Uterus (tissue), 4 donors: ENCODE measurements around the gene PSMA5. TPM values are rescaled to one million over a fixed set of nuclear protein-coding genes. Genes with fewer than 3 reads are reported as not detected.

Source experiments
- DNase-seq, 2 donors: peaks; one replicate each; pipeline ENCODE4 v3.0.0-alpha.2; 2019 to 2020
- H3K27ac ChIP-seq, 2 donors: fragments of 200-600 bp; sonication (generic); 1 replicate in 1 of 2; 2 replicates in 1 of 2; pipeline ENCODE4 v1.5.1; 2016 to 2018
- H3K27me3 ChIP-seq, 2 donors: fragments of 200-600 bp; sonication (generic); one replicate each; pipeline ENCODE4 v1.5.1; 2018 to 2019; ENCODE audit warnings: control low read depth in 1 of 2
- H3K36me3 ChIP-seq, 2 donors: fragments of 200-600 bp; sonication (generic); one replicate each; pipeline ENCODE4 v1.5.1; 2019; ENCODE audit warnings: control low read depth in 1 of 2
- H3K4me1 ChIP-seq, 2 donors: fragments of 200-600 bp; sonication (generic); one replicate each; pipeline ENCODE4 v1.5.1; 2018 to 2019; ENCODE audit warnings: control low read depth in 1 of 2
- H3K4me3 ChIP-seq, 2 donors: fragments of 200-600 bp; sonication (generic); 1 replicate in 1 of 2; 2 replicates in 1 of 2; pipeline ENCODE4 v1.5.1; 2018 to 2019; ENCODE audit warnings: mild to moderate bottlenecking in 1 of 2
- H3K9me3 ChIP-seq, 2 donors: fragments of 200-600 bp; sonication (generic); one replicate each; pipeline ENCODE4 v1.5.1; 2019; ENCODE audit warnings: control low read depth in 1 of 2
- POLR2A ChIP-seq, 2 donors: fragments of 450-650 bp; IDR thresholded peaks; one replicate each; pipeline ENCODE4 v1.6.1; 2016; ENCODE audit warnings: antibody characterized with exemption in 2 of 2, mild to moderate bottlenecking in 1 of 2, moderate library complexity in 1 of 2
- intact Hi-C: fragments of 100-400 bp; cut with DNase I; formaldehyde crosslinking; loops from one replicate; pipeline ENCODE4 v1.15.1; 2023; ENCODE audit warnings: low total_unique reads
- total RNA-seq, 4 donors: library from RNA; depleted of rRNA in 3 of 4; stranded (reverse); fragments of >200 nt in 3 of 4; gene quantifications; one replicate each; pipeline versions ENCODE4 v1.1.0 to v1.2.4, GENCODE V29; 2014 to 2023
- TF ChIP-seq, protein P1 (sequence below), 4 experiments: fragments of 200-600 bp in 2 of 4; fragments of 450-650 bp in 2 of 4; sonication (generic) in 2 of 4; IDR thresholded peaks; one replicate each; pipeline ENCODE4 v1.5.1; 2016 to 2019; ENCODE audit warnings: antibody characterized with exemption in 4 of 4, mild to moderate bottlenecking in 2 of 4, moderate library complexity in 1 of 4
- donor health status: DM: yes; HTN: yes; CAD: no.

Gene PSMA5
- total RNA-seq, 4 donors from 2014 or later, result 12.6 to 65.8 (median 40.7) TPM

DNA sequence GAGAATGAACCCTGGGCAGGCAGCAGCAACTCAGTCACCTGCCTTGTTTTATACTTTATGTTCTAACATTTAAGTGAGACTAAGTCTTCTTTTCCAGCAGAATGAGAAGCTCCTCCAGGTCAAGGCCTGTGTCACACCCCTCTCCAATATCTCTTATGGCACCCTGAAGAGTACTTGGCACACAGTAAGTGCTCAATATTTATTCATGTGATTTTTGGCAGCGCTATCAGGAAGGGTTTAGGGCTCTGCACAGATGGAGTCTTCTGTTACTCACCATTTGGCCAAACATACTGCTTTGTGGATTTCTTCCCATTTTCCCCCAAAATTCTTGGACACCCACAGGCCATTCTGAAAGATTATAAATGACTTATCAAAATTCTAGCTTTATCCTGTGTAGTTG, 75.6 kb downstream of the PSMA5 start:
- no peak for DNase-seq
- Histone ChIP-seq H3K4me3 (no peak overlapping the region), H3K27me3 (no peaks in the 10 kb centered on the region), H3K4me1 (no peaks in the 10 kb centered on the region), H3K27ac (no peak overlapping the region), H3K9me3 (no peaks in the 10 kb centered on the region), H3K36me3 (no peaks in the 10 kb centered on the region)
- TF ChIP-seq POLR2A (IDR thresholded peaks at IDR 0.05), result no peak
- TF ChIP-seq, protein P1, sequence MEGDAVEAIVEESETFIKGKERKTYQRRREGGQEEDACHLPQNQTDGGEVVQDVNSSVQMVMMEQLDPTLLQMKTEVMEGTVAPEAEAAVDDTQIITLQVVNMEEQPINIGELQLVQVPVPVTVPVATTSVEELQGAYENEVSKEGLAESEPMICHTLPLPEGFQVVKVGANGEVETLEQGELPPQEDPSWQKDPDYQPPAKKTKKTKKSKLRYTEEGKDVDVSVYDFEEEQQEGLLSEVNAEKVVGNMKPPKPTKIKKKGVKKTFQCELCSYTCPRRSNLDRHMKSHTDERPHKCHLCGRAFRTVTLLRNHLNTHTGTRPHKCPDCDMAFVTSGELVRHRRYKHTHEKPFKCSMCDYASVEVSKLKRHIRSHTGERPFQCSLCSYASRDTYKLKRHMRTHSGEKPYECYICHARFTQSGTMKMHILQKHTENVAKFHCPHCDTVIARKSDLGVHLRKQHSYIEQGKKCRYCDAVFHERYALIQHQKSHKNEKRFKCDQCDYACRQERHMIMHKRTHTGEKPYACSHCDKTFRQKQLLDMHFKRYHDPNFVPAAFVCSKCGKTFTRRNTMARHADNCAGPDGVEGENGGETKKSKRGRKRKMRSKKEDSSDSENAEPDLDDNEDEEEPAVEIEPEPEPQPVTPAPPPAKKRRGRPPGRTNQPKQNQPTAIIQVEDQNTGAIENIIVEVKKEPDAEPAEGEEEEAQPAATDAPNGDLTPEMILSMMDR (IDR thresholded peaks at IDR 0.05), result no peak
- intact Hi-C loops, result no loop called here

DNA sequence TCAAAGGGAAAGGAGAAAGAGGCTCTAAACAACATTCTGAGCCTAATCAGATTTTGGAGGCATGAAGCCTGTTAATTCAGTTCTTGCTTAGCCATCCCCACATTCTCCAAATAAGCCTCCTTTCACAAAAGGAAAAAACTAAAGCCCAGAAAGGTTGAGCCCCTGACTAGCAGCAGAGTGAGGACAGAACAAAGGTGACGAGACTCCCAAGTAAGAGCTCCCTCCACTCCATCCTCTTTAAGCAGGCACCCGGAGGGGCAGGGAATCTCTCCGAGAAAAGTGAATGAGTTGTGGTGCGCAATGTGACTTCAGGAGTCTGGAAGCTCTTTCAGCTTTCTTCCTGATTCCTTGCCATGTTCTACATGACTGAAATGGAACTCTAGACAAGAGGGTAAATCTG, 76.1 kb downstream of the PSMA5 start:
- DNase-seq, result no peak
- H3K4me3 ChIP-seq, result no peak overlapping the region
- intact Hi-C loops, result no loop called here
- H3K27ac ChIP-seq, result no peak overlapping the region
- no peaks in the 10 kb centered on the region for H3K9me3 ChIP-seq
- no peak for TF ChIP-seq POLR2A (IDR thresholded peaks at IDR 0.05)
- TF ChIP-seq, protein P1 (IDR thresholded peaks at IDR 0.05), result no peak
- H3K36me3 ChIP-seq, result no peaks in the 10 kb centered on the region
- H3K4me1 ChIP-seq, result no peaks in the 10 kb centered on the region
- no peaks in the 10 kb centered on the region for H3K27me3 ChIP-seq

Other genes with a start within 250 kb of the PSMA5 start
- 100 to 1,000 TPM in 3 of 4 donors, 10 to 100 TPM in 1; 98.1 to 138 (median 112) TPM for gene SARS1, start 212.5 kb downstream of the PSMA5 start, total RNA-seq
- 1 to 10 TPM in 3 of 4 donors, under 1 TPM in 1; 0.26 to 9.6 (median 5.4) TPM for gene CELSR2, start 176.9 kb downstream of the PSMA5 start, total RNA-seq
- 10 to 100 TPM in 1 of 4 donors, 1 to 10 TPM in 3; 3.8 to 11.4 (median 7.5) TPM for gene PSRC1, start 143.3 kb downstream of the PSMA5 start, total RNA-seq
- gene MYBPHL, start 119.4 kb downstream of the PSMA5 start, total RNA-seq, result under 1 TPM in 1 of 4 donors, not detected in 3; 0.76 TPM
- 10 to 100 TPM; 20.2 to 43.4 (median 27.9) TPM for gene SORT1, start 28.5 kb downstream of the PSMA5 start, total RNA-seq
- gene SYPL2, start 40.1 kb upstream of the PSMA5 start, total RNA-seq, result 1 to 10 TPM in 3 of 4 donors, under 1 TPM in 1; 0.48 to 5.9 (median 2.3) TPM
- 1 to 10 TPM; 4.1 to 6.7 (median 4.7) TPM for gene ATXN7L2, start 57.5 kb upstream of the PSMA5 start, total RNA-seq
- 10 to 100 TPM in 1 of 4 donors, 1 to 10 TPM in 3; 1.8 to 11.0 (median 8.4) TPM for gene CYB561D1, start 67.6 kb upstream of the PSMA5 start, total RNA-seq
- 10 to 100 TPM in 1 of 4 donors, 1 to 10 TPM in 3; 1.0 to 10.1 (median 3.8) TPM for gene AMIGO1, start 83.3 kb upstream of the PSMA5 start, total RNA-seq
- under 1 TPM in 1 of 4 donors, not detected in 3; 0.41 TPM for gene GPR61, start 113.4 kb upstream of the PSMA5 start, total RNA-seq
- gene GNAI3, start 122.2 kb upstream of the PSMA5 start, total RNA-seq, result 10 to 100 TPM in 1 of 4 donors, 1 to 10 TPM in 3; 2.3 to 20.0 (median 5.8) TPM
- not detected for gene GNAT2, start 193.2 kb upstream of the PSMA5 start, total RNA-seq
- gene AMPD2, start 193.4 kb upstream of the PSMA5 start, total RNA-seq, result 10 to 100 TPM; 30.9 to 91.2 (median 73.2) TPM
- gene GSTM4, start 229.7 kb upstream of the PSMA5 start, total RNA-seq, result 10 to 100 TPM in 3 of 4 donors, 1 to 10 TPM in 1; 7.6 to 43.5 (median 20.7) TPM
- gene GSTM2, start 241.6 kb upstream of the PSMA5 start, total RNA-seq, result 100 to 1,000 TPM in 1 of 4 donors, 10 to 100 TPM in 3; 32.1 to 154 (median 72.1) TPM